Measurements from ENCODE around the gene MT1B.

DNA sequence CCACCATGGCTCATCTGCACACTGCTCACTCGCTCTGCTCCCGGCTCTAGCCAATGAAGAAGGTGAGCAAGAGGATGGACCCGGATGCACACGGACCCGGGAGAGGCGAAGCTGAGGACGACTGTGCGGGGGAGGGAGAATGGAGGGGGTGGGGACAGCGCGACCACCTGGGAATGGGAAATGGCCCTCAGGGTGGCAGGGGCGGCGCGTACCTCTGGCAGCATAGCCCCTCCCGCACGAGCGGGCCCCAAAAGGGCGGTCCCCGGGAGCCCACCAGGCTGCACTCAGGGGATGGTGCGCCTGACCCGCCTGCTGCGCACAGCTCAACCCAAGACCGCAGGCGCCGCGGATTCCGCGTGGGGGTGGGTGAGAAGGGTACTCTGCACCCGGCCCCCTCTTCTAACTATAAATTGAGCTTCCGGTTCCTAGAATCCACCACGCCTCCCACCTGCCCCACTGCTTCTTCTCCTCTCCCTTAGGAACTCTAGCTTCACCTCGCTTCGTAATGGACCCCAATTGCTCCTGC is 24.1 kb downstream of the MT1B start:
- TF ChIP-seq, protein P1, sequence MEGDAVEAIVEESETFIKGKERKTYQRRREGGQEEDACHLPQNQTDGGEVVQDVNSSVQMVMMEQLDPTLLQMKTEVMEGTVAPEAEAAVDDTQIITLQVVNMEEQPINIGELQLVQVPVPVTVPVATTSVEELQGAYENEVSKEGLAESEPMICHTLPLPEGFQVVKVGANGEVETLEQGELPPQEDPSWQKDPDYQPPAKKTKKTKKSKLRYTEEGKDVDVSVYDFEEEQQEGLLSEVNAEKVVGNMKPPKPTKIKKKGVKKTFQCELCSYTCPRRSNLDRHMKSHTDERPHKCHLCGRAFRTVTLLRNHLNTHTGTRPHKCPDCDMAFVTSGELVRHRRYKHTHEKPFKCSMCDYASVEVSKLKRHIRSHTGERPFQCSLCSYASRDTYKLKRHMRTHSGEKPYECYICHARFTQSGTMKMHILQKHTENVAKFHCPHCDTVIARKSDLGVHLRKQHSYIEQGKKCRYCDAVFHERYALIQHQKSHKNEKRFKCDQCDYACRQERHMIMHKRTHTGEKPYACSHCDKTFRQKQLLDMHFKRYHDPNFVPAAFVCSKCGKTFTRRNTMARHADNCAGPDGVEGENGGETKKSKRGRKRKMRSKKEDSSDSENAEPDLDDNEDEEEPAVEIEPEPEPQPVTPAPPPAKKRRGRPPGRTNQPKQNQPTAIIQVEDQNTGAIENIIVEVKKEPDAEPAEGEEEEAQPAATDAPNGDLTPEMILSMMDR (IDR thresholded peaks at IDR 0.05) = no peak
- no peak for TF ChIP-seq POLR2A (IDR thresholded peaks at IDR 0.05)

Measured in heart left ventricle (tissue), 13 donors.